ENCODE results near the gene ZNF557. TPM values are rescaled to one million over a fixed set of nuclear protein-coding genes. Genes with fewer than 3 reads are reported as not detected.

ZNF557 gene
- total and polyA plus RNA-seq, 8 donors: 1.7 to 6.6 (median 3.5) TPM

- no peak for FAIRE-seq
- H3K27me3 ChIP-seq: no peaks in the 10 kb centered on the region
- H3K4me3 ChIP-seq: no peak overlapping the region
- 65 to 82% methylated on average over 6 of the region's 6 CpGs for WGBS, 2 donors
- no peak overlapping the region for H3K27ac ChIP-seq
- DNase-seq: no peak
- TF ChIP-seq CTCF (IDR thresholded peaks at IDR 0.05): no peak
- H3K4me1 ChIP-seq: no peaks in the 10 kb centered on the region
- H3K36me3 ChIP-seq: peaks cover 0 to 42% (median 14%) of the 10 kb centered on the region in 3 donors
- intact Hi-C loops (cut with DNase I): no loop called here
- H3K9me3 ChIP-seq: no peaks in the 10 kb centered on the region
- ATAC-seq: peak in 1 of 4 donors; percentile 24
These were observed 46.2 kb downstream of the ZNF557 start for GRCh38 chr19:7115721-7116120.

- H3K27me3 ChIP-seq: no peaks in the 10 kb centered on the region
- peaks cover 0 to 58% (median 28%) of the 10 kb centered on the region in 3 donors for H3K36me3 ChIP-seq
- TF ChIP-seq CTCF (IDR thresholded peaks at IDR 0.05): no peak
- H3K9me3 ChIP-seq: no peaks in the 10 kb centered on the region
- peak in 1 of 4 donors; percentile 22 for ATAC-seq
- H3K4me3 ChIP-seq: no peak overlapping the region
- H3K27ac ChIP-seq: no peak overlapping the region
- no peak for FAIRE-seq
- intact Hi-C loops (cut with DNase I): no loop called here
- WGBS, 2 donors: 89 to 92% methylated on average over 11 of the region's 11 CpGs
- no peak for DNase-seq
- H3K4me1 ChIP-seq: no peaks in the 10 kb centered on the region
These were observed 47.7 kb downstream of the ZNF557 start for GRCh38 chr19:7117248-7117647.

- Histone ChIP-seq H3K9me3 (no peaks in the 10 kb centered on the region), H3K4me1 (no peaks in the 10 kb centered on the region), H3K4me3 (no peak overlapping the region), H3K27ac (no peak overlapping the region), H3K36me3 (peaks cover 0 to 74% (median 36%) of the 10 kb centered on the region in 3 donors), H3K27me3 (no peaks in the 10 kb centered on the region)
- ATAC-seq (no peak), DNase-seq (no peak), FAIRE-seq (no peak)
- 80 to 87% methylated on average over 14 of the region's 14 CpGs for WGBS, 2 donors
- intact Hi-C loops (cut with DNase I): no loop called here
- TF ChIP-seq CTCF (IDR thresholded peaks at IDR 0.05): no peak
These were observed 50.1 kb downstream of the ZNF557 start for GRCh38 chr19:7119582-7119981.

- 95 to 96% methylated on average over 10 of the region's 10 CpGs for WGBS, 2 donors
- FAIRE-seq (no peak), DNase-seq (no peak), ATAC-seq (no peak)
- TF ChIP-seq CTCF (IDR thresholded peaks at IDR 0.05): no peak
- no peak overlapping the region for H3K4me3 ChIP-seq
- H3K9me3 ChIP-seq: no peaks in the 10 kb centered on the region
- intact Hi-C loops (cut with DNase I): no loop called here
- H3K4me1 ChIP-seq: no peaks in the 10 kb centered on the region
- peaks cover 0 to 76% (median 42%) of the 10 kb centered on the region in 3 donors for H3K36me3 ChIP-seq
- no peak overlapping the region for H3K27ac ChIP-seq
- no peaks in the 10 kb centered on the region for H3K27me3 ChIP-seq
These were observed 51.0 kb downstream of the ZNF557 start for GRCh38 chr19:7120499-7120898.

GRCh38 chr19:7122701-7123100 is 53.2 kb downstream of the ZNF557 start:
- Histone ChIP-seq H3K4me1 (no peaks in the 10 kb centered on the region), H3K27me3 (no peaks in the 10 kb centered on the region), H3K9me3 (no peaks in the 10 kb centered on the region), H3K36me3 (peaks cover 10 to 85% (median 55%) of the 10 kb centered on the region in 3 donors), H3K4me3 (no peak overlapping the region), H3K27ac (no peak overlapping the region)
- intact Hi-C loops (cut with DNase I): no loop called here
- DNase-seq (no peak), FAIRE-seq (no peak), ATAC-seq (peak in 1 of 4 donors; percentile 4)
- 95% methylated on average over 16 of the region's 16 CpGs for WGBS, 2 donors
- no peak for TF ChIP-seq CTCF (IDR thresholded peaks at IDR 0.05)

All from pancreas (tissue), 10 donors.